ENCODE data around the gene C3orf49.

- no peak for TF ChIP-seq CTCF (IDR thresholded peaks at IDR 0.05)
- no peak for TF ChIP-seq POLR2AphosphoS5 (IDR thresholded peaks at IDR 0.05)
- TF ChIP-seq POLR2A (IDR thresholded peaks at IDR 0.05; ENCODE audit: low read depth): no peak
These were observed 28.8 kb downstream of the C3orf49 start for GRCh38 chr3:63847718-63848450.

All from esophagus muscularis mucosa (tissue), 3 donors.